HG02938 (cell line): ENCODE measurements around the gene GART.
A peak's percentile ranks its signal among the peaks of the same experiment; 100 is the strongest.
"Not testable (repeated sequence)": the region's sequence is repeated elsewhere in the genome, so short reads cannot be mapped to it uniquely, and the experiment has no call there.

Experiments
- ATAC-seq: cut with Tn5 transposase; IDR thresholded peaks from one replicate; pipeline ENCODE4 v1.9.1; 2021; ENCODE audit warnings: mild to moderate bottlenecking, moderate library complexity; ENCODE audit not compliant: unreplicated experiment

The GART gene

GRCh38 chr21:33541756-33542639 lies at the start of gene GART:
Gene GART, minus strand, starts transcription at chr21:33542117. Its CDS starts 2,802 bp downstream, at chr21:33539315.
- ATAC-seq: peak; percentile 33

GRCh38 chr21:33588485-33589335 lies 46.8 kb upstream of the GART start, which contains the start of gene DONSON:
Gene DONSON, minus strand, starts transcription at chr21:33588684. Its CDS starts 43 bp downstream, at chr21:33588641.
- ATAC-seq: peak; percentile 75

- ATAC-seq: peak; percentile 45
Observed at GRCh38 chr21:33587792-33588484, 46.0 kb upstream of the GART start.

- no peak for ATAC-seq
Observed at GRCh38 chr21:33586927-33587326, 45.0 kb upstream of the GART start.

GRCh38 chr21:33584455-33584854 lies 42.5 kb upstream of the GART start:
- ATAC-seq: no peak

GRCh38 chr21:33578959-33579542 lies 37.1 kb upstream of the GART start:
- no peak for ATAC-seq

- no peak for ATAC-seq
Observed at GRCh38 chr21:33578214-33578613, 36.3 kb upstream of the GART start.

- not testable (repeated sequence) for ATAC-seq
Observed at GRCh38 chr21:33576741-33577141, 34.8 kb upstream of the GART start.

- no peak for ATAC-seq
Observed at GRCh38 chr21:33572350-33572749, 30.4 kb upstream of the GART start.

GRCh38 chr21:33569991-33570390 lies 28.1 kb upstream of the GART start:
- ATAC-seq: no peak

GRCh38 chr21:33568448-33568847 lies 26.5 kb upstream of the GART start:
- no peak for ATAC-seq

- ATAC-seq: no peak
Observed at GRCh38 chr21:33567914-33568313, 26.0 kb upstream of the GART start.

GRCh38 chr21:33566514-33566913 lies 24.6 kb upstream of the GART start:
- no peak for ATAC-seq

GRCh38 chr21:33562389-33562788 lies 20.5 kb upstream of the GART start:
- ATAC-seq: no peak

- ATAC-seq: no peak
Observed at GRCh38 chr21:33561373-33561772, 19.5 kb upstream of the GART start.

- no peak for ATAC-seq
Observed at GRCh38 chr21:33560965-33561364, 19.0 kb upstream of the GART start.

GRCh38 chr21:33559813-33560212 lies 17.9 kb upstream of the GART start:
- ATAC-seq: no peak

GRCh38 chr21:33558777-33559421 lies 17.0 kb upstream of the GART start:
- no peak for ATAC-seq

- no peak for ATAC-seq
Observed at GRCh38 chr21:33557447-33557846, 15.5 kb upstream of the GART start.

- no peak for ATAC-seq
Observed at GRCh38 chr21:33554982-33555344, 13.0 kb upstream of the GART start.
